GM21786 (cell line): ENCODE measurements around the gene SYCP2L.

Experiments
- ATAC-seq: cut with Tn5 transposase; IDR thresholded peaks from one replicate; pipeline ENCODE4 v1.9.1; 2021; ENCODE audit not compliant: unreplicated experiment

The SYCP2L gene

DNA sequence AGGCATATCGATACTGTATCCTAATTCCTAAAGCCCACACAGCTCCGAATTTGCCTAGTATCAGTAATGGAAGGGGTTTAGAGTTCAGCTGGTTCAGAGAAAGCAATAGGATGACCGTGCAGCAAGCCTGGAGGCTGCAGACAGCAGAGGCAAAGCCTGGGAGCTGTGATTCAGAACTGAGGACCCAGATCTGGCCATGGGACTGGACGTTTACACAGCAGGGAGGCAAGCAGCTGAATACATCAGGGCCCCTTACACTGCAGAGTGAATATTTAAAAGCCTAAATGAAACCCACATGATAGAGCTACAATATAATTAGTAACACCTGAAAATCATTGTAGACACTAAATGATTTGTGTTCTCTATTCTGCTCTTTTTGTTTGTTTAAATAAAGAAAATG lies 119.2 kb downstream of the SYCP2L start:
- ATAC-seq = no peak

DNA sequence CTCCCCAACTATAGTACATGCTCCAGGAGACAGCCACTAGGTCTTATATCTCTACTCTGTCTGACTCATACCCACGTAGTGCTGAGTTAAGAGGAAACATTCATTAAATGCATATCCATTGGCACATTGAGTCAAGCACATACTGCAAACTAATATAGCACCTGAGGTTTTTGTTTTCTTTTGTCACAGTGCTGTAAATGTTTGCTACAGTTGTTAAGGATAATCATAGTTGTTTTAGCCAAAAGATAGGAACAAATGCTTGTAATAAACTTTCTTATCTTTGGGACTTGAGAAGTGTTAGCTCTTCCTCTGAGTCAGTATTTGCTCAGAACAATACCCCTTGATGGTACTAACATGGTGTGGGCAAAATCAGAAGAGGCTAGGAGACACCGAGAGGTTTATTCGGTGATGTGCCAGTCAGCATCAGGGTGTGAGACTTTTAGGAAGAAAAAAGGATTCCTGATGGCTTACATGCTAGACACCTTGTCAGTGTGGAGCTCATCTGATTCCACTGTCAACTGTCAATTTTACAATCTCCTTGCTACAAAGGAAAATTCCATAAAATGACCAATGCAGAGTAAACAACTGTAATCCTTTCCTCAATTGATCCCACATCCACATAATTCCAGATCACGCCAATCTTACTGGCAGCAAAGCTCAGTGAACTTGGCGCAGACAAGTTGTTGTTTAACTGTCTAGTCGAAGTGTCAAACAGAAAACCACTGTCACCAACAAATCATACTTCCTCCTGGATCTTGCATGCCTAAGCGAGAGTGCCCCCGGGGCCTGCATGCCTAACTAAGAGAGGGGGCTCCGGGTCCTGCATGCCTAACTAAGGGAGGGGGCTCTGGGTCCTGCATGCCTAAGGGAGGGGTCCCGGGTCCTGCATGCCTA lies 121.1 kb downstream of the SYCP2L start:
- no peak for ATAC-seq

DNA sequence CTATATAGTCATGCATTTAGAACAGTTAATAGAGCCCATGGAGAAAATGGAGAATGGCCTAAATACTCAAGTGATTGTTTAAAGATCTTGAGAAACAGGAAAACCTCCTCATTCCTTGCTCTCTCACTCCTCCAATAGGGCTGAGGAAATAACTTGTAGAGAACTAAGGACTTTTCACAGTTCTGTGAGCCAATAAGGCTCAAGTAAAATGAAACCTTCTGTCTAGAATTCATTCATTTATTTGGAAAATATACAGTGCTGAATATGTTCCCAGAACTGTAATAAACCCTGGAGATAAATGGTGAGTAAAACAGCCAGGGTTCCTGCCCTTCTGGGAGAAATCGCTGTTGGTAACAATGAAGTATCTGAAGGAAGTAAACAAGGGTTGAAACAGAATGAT lies 122.0 kb downstream of the SYCP2L start:
- ATAC-seq = no peak

DNA sequence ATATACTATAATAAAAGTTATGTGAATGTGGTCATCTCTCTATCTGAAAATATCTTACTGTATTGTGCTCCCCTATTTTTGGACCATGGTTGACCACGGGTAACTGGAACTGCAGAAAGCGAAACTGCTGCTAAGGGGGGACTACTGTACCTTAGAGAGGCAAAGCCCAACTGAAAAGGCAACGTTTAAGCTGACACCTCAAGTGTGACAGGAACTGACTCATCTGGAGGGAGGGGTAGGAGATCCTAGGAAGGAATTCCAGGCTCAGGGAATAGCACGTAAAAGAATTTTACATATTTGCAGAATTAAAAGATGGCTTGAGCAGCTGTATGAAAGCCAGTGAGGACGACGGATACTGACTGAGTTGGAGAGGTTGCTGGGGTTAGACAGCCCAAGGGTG lies 122.5 kb downstream of the SYCP2L start:
- no peak for ATAC-seq

DNA sequence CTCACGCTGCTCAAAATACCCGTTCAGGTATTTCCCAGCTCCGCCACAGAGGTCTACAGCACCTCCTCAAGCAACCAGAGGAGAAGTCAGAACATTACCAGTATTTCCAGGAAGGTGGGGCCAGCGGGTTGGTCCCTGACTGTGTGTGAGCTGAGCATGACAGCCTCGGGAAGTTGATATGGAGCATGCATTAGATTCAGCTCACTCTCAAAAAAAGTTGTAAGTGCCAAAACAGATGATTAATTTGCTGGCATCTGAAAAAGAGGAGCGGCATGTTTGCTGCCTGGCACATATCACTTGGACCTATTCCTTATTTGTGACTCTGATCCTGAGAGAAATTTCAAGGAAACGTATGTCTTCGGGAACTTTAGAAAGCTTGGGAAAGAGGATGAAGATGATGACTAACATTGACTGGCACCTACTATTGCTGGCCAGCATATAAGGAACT lies 125.0 kb downstream of the SYCP2L start:
- no peak for ATAC-seq

DNA sequence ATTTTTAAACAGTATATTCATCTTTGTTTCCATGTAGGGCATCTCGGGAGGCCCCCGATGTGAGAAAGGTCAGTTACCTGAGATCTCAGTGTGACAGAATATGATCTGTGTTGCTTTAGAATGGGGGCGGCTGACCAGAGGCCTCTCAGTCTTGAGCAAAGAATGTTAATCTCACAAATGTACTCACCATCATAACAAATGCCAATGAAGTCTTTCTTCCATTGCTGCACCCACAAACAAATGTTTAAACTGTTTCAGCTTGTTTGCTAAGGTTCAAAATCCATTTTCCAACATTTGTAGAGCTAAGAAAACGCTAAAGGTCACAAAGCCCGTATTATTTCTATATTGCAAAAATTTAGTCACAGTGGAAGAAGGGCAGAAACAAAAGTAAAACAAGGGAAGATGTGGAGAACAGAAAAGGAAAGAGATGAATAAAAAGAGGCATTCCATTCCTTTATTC lies 125.5 kb downstream of the SYCP2L start:
- ATAC-seq = no peak

DNA sequence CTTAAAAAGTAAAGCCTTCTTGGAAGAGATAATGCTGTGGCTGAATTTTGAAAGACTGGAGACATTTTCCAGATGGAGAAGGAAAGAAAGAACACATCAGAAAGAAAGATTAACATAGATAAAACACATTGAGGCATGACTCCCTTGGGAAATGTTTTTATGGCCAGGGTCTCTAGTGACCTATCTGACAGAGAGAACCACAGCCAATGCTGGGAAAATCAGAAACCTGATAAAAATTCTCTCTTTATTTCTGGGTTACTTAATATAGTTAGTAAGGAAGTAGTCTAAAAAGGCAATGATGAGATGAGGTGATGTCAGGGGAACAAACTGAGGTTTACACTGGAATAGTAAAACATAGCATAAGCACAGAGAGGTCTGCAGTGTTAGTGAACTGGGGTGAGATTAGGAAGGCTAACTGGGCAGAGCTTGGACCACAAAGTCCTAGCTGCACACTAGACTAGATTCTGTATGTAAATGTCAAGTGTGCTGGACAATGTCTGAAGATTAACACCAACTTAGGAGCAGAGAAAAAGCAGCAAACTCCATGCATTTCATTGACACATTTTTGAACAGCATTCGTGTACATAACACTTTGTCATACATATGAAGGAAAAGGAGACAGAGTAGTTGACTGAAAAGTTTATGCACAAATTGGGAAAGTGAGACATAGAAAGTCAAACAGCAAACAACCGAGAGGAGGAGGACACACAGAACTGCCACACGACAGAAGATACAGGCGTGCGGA lies 126.3 kb downstream of the SYCP2L start:
- ATAC-seq = no peak

DNA sequence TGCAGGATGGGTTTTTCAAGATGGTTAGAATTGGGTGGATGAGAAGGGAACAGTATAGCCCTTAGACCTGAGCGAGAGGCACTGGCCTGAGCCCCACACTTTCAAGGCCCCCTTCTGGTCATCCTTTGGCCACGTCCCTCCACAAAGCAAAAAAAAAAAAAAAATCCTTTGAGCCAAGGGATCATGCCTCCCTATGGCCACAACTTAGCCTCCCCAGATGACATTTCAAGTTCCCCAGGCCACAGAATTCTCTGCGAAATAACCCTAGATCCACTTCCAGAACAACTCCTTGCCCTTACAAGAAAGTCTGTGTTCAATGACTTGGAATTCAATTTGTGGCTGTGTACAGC lies 126.8 kb downstream of the SYCP2L start:
- no peak for ATAC-seq

DNA sequence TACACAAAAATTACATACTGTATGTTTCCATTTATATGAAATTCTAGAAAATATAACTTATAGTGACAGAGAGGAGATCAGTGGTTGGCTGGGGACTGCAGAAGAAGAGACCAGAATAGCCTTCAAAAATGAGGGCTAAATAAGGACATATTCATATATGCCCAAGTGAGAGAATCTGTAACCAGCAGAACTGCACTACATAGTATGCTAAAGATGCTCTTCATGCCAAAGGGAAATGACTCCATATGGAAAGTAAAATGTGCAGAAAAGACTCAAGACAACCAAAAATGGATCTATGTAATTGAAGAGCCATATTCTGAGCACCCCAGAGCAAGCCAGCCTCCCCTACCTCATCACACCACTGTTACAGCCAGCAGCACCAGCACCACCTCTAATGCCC lies 128.2 kb downstream of the SYCP2L start:
- no peak for ATAC-seq

DNA sequence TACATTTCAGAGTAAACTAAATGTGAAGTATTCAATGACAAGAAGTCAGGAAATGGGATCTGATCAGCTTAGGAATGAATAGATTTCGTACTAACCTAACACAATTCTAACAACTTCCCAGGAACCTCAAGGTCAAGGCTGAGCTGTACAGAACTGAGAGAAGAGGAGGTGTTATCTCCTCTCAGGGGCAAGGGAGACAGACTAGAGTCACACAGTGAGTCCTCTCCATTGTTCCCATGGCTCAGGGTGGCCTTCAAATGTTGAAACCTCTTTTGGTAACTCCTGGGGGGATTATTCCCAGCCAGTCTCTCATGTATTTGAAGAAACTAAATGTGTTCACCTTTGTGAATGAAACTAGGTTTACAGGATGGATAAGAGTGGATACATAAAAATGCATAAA lies 129.6 kb downstream of the SYCP2L start:
- ATAC-seq = no peak

DNA sequence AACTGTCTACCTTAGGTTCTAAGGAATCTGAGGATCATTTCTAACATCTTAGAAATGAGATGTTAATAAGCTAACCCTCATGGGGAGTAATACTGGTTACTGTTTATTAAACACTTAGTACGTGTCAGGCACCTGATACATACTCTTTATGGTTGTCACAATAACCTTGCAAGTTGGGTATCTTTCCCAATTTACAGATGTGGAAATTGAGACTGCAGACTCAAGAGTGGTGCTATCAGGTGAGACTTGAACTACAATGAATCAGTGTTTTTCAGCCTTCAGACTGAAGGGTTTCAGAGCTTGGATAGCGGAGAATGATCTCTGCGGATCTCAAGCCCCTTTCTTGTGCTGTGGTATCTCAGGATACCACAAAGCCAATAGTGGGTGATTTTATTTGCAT lies 130.2 kb downstream of the SYCP2L start:
- ATAC-seq = no peak

DNA sequence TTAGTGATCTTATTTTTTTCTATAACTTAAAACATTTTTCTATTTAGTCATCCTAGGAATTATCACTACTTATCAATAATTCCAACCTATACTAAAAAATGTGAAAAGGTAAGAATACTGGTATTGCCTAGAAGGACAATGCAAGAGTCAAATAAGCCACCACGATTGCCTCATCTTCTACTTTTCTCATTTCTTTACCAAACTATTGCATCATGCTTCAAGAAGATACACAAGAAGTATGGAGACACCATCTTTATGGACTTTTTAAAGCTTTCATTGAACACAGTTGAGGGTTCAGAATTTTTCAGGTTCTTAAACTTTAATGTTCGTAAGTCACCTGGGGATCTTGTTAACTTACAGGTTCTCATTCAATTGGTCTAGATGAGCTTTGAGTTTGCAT lies 131.4 kb downstream of the SYCP2L start:
- no peak for ATAC-seq

DNA sequence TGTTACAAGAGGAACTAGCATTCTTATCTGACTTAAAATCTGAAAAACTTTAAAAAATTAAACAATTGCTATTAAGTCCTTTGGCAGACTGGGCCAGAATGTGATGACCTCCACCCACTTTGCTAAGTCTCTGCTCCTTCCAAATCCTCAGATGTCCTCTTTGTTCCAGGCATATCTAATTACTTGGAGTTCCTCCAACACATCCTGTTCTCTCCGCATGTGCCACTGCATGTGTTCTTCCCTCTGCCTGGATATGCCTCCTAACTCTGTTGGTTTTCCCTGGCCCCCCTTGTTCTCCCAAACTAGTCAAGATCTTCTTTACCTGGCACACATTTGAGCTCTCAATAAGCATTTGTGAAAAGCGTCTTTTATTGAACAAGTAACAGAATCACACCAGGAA lies 134.2 kb downstream of the SYCP2L start:
- no peak for ATAC-seq

DNA sequence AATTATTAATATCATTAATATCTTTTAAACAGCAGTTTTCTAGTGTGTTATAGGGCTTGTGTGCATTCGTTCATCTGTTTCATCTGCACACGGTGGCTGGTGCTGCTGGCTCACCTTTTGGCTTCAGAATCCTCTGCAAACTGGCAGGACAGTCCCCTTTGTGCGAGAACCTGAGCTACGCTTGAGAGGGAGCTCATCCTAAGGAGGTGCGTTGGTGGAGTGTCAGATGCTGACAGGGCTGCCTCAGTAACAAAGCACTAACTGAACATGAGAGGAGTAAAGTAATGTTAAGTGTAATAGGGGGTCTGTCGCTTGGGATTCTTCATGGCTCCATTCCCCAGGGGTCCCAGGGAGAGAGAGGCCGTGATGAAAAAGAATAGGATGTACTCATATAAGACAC lies 134.9 kb downstream of the SYCP2L start:
- ATAC-seq = no peak

DNA sequence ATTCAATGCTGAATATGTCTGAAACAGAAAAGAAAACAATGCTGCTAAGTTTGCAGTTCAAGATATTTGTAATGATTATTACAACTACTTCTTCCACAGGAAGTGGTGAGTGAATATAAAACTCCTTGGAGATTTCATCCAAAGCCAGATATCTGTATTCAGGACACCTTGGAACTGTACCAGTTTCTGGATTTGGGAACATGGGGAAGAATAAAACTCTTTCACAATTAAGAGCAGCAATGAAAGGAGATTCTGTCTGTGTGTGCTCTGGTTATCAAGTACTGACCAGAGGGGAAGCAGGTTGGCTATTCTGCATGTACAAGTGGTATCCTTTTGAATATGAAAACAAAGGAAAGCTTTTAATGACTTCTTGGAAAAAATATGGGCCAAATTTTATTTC lies 136.2 kb downstream of the SYCP2L start:
- ATAC-seq = no peak
